ENCODE results near the gene CACNA1H.
"Not testable (repeated sequence)": the region's sequence is repeated elsewhere in the genome, so short reads cannot be mapped to it uniquely, and the experiment has no call there.

GRCh38 chr16:1230471-1231212 lies 77.7 kb downstream of the CACNA1H start:
- TF ChIP-seq EZH2, EZH2phosphoT487 (IDR thresholded peaks at IDR 0.05): not testable (repeated sequence)
- TF ChIP-seq, protein P1, sequence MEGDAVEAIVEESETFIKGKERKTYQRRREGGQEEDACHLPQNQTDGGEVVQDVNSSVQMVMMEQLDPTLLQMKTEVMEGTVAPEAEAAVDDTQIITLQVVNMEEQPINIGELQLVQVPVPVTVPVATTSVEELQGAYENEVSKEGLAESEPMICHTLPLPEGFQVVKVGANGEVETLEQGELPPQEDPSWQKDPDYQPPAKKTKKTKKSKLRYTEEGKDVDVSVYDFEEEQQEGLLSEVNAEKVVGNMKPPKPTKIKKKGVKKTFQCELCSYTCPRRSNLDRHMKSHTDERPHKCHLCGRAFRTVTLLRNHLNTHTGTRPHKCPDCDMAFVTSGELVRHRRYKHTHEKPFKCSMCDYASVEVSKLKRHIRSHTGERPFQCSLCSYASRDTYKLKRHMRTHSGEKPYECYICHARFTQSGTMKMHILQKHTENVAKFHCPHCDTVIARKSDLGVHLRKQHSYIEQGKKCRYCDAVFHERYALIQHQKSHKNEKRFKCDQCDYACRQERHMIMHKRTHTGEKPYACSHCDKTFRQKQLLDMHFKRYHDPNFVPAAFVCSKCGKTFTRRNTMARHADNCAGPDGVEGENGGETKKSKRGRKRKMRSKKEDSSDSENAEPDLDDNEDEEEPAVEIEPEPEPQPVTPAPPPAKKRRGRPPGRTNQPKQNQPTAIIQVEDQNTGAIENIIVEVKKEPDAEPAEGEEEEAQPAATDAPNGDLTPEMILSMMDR (IDR thresholded peaks at IDR 0.05) = not testable (repeated sequence)
